Measurements from ENCODE around the gene WWOX. TPM values are rescaled to one million over a fixed set of nuclear protein-coding genes. Genes with fewer than 3 reads are reported as not detected.

WWOX gene
- polyA plus RNA-seq, 1 donor (not counting 4 experiments of a cell fraction or from before 2014, with no cell fraction given) = 5.1 TPM

GRCh38 chr16:78972986-78973385 lies 873.5 kb downstream of the WWOX start:
- Histone ChIP-seq H3K4me3 (ENCODE audit: control insufficient read depth in 2 of 3, extremely low read depth in 1 of 3, insufficient read depth in 2 of 3, low read depth in 1 of 3, low read length in 3 of 3) (no peak overlapping the region), H3K4me2 (ENCODE audit: control insufficient read depth, extremely low read depth, insufficient read depth, low read depth, low read length) (no peak overlapping the region), H2AFZ (ENCODE audit: control insufficient read depth, low read length) (no peak overlapping the region)

GRCh38 chr16:78976212-78976611 lies 876.8 kb downstream of the WWOX start:
- FAIRE-seq = no peak
- dilution Hi-C loops (cut with MboI; ENCODE audit: extremely low pct_ligation_motif_present, low sequenced_read_pairs) = no loop called here
- H3K27ac ChIP-seq (ENCODE audit: control insufficient read depth, insufficient read depth, low read length) = no peak overlapping the region
- no peaks in the 10 kb centered on the region for H3K36me3 ChIP-seq (ENCODE audit: control insufficient read depth in 2 of 2, extremely low read depth in 1 of 2, insufficient read depth in 2 of 2, low read length in 2 of 2)
- no peaks in the 10 kb centered on the region for H3K79me2 ChIP-seq (ENCODE audit: control insufficient read depth, insufficient read depth, low read length)
- H3K9ac ChIP-seq (ENCODE audit: control insufficient read depth, extremely low read depth, insufficient read depth, low read length) = no peak overlapping the region
- H3K27me3 ChIP-seq (ENCODE audit: control insufficient read depth, extremely low read depth, insufficient read depth, low read length) = no peaks in the 10 kb centered on the region
- TF ChIP-seq CTCF (optimal IDR thresholded peaks at IDR 0.05 in 1 of 3, IDR thresholded peaks at IDR 0.05 in 1 of 3, conservative IDR thresholded peaks at IDR 0.05 in 1 of 3; ENCODE audit: extremely low read depth in 1 of 3, insufficient read depth in 2 of 3, low read length in 3 of 3) (no peak), EZH2 (IDR thresholded peaks at IDR 0.05; ENCODE audit: low read length) (no peak)
- no peaks in the 10 kb centered on the region for H3K9me1 ChIP-seq (ENCODE audit: control insufficient read depth, extremely low read depth, insufficient read depth, low read length)
- no peak overlapping the region for H2AFZ ChIP-seq (ENCODE audit: control insufficient read depth, low read length)
- no peaks in the 10 kb centered on the region for H3K9me3 ChIP-seq (ENCODE audit: control insufficient read depth, low read depth, low read length)
- no peak for DNase-seq (ENCODE audit: low read depth, low spot score)
- no peak overlapping the region for H3K4me3 ChIP-seq (ENCODE audit: control insufficient read depth in 2 of 3, extremely low read depth in 1 of 3, insufficient read depth in 2 of 3, low read depth in 1 of 3, low read length in 3 of 3)
- no peaks in the 10 kb centered on the region for H3K4me1 ChIP-seq (ENCODE audit: control insufficient read depth, extremely low read depth, insufficient read depth, low read length)
- no peak overlapping the region for H3K4me2 ChIP-seq (ENCODE audit: control insufficient read depth, extremely low read depth, insufficient read depth, low read depth, low read length)
- no peaks in the 10 kb centered on the region for H4K20me1 ChIP-seq (ENCODE audit: control insufficient read depth, extremely low read depth, insufficient read depth, low read length)

More at GRCh38 chr16:78972986-78973385, 873.5 kb downstream of the WWOX start:
- dilution Hi-C loops (cut with MboI; ENCODE audit: extremely low pct_ligation_motif_present, low sequenced_read_pairs) = no loop called here
- H4K20me1 ChIP-seq (ENCODE audit: control insufficient read depth, extremely low read depth, insufficient read depth, low read length) = no peaks in the 10 kb centered on the region
- no peak overlapping the region for H3K9ac ChIP-seq (ENCODE audit: control insufficient read depth, extremely low read depth, insufficient read depth, low read length)
- H3K27me3 ChIP-seq (ENCODE audit: control insufficient read depth, extremely low read depth, insufficient read depth, low read length) = peaks cover 2% of the 10 kb centered on the region
- H3K4me1 ChIP-seq (ENCODE audit: control insufficient read depth, extremely low read depth, insufficient read depth, low read length) = no peaks in the 10 kb centered on the region
- no peak overlapping the region for H3K27ac ChIP-seq (ENCODE audit: control insufficient read depth, insufficient read depth, low read length)
- no peaks in the 10 kb centered on the region for H3K36me3 ChIP-seq (ENCODE audit: control insufficient read depth in 2 of 2, extremely low read depth in 1 of 2, insufficient read depth in 2 of 2, low read length in 2 of 2)
- no peak for TF ChIP-seq CTCF (optimal IDR thresholded peaks at IDR 0.05 in 1 of 3, IDR thresholded peaks at IDR 0.05 in 1 of 3, conservative IDR thresholded peaks at IDR 0.05 in 1 of 3; ENCODE audit: extremely low read depth in 1 of 3, insufficient read depth in 2 of 3, low read length in 3 of 3)
- no peak for TF ChIP-seq EZH2 (IDR thresholded peaks at IDR 0.05; ENCODE audit: low read length)
- no peaks in the 10 kb centered on the region for H3K9me3 ChIP-seq (ENCODE audit: control insufficient read depth, low read depth, low read length)
- H3K79me2 ChIP-seq (ENCODE audit: control insufficient read depth, insufficient read depth, low read length) = no peaks in the 10 kb centered on the region
- H3K9me1 ChIP-seq (ENCODE audit: control insufficient read depth, extremely low read depth, insufficient read depth, low read length) = no peaks in the 10 kb centered on the region
- no peak for FAIRE-seq
- no peak for DNase-seq (ENCODE audit: low read depth, low spot score)

All from keratinocyte (primary cell).